GM12864 (cell line): ENCODE data around the gene CABCOCO1.

ENCODE experiments used
- DNase-seq: peaks from one replicate; pipeline ENCODE4 v3.0.0-alpha.2; 2011; ENCODE audit warnings: low read depth
- H3K4me3 ChIP-seq: 2 replicates; pipeline ENCODE4 v1.5.1; 2011; ENCODE audit warnings: mild to moderate bottlenecking, low read depth, low read length, control low read depth
- CTCF ChIP-seq: IDR thresholded peaks from 2 replicates; pipeline ENCODE4 v1.5.1; 2011; ENCODE audit warnings: low read depth, mild to moderate bottlenecking, moderate library complexity, low read length, control low read depth, inconsistent platforms; ENCODE audit errors: missing control alignments

CABCOCO1 gene

GRCh38 chr10:61754587-61755550, 92.1 kb downstream of the CABCOCO1 start:
- H3K4me3 ChIP-seq: no peak overlapping the region
- TF ChIP-seq CTCF: no peak
- DNase-seq: no peak

- no peak for TF ChIP-seq CTCF
- no peak overlapping the region for H3K4me3 ChIP-seq
- no peak for DNase-seq
Observed at GRCh38 chr10:61757001-61757400, 94.3 kb downstream of the CABCOCO1 start.

GRCh38 chr10:61757525-61758397, 95.0 kb downstream of the CABCOCO1 start:
- TF ChIP-seq CTCF: no peak
- no peak overlapping the region for H3K4me3 ChIP-seq
- no peak for DNase-seq

- no peak for TF ChIP-seq CTCF
- H3K4me3 ChIP-seq: no peak overlapping the region
- no peak for DNase-seq
Observed at GRCh38 chr10:61758433-61758832, 95.7 kb downstream of the CABCOCO1 start.

- no peak for DNase-seq
- TF ChIP-seq CTCF: no peak
- no peak overlapping the region for H3K4me3 ChIP-seq
Observed at GRCh38 chr10:61759751-61760150, 97.0 kb downstream of the CABCOCO1 start.

- no peak overlapping the region for H3K4me3 ChIP-seq
Observed at GRCh38 chr10:61760943-61761824, 98.5 kb downstream of the CABCOCO1 start.

More at GRCh38 chr10:61760943-61761824, 98.5 kb downstream of the CABCOCO1 start:
- no peak for TF ChIP-seq CTCF
- no peak for DNase-seq
